IMR-90 (cell line): Measurements from ENCODE around the gene EFCAB8. TPM values are rescaled to one million over a fixed set of nuclear protein-coding genes. Genes with fewer than 3 reads are reported as not detected.

Experiments
- ATAC-seq: fragments of 200-7000 bp; cut with Tn5 transposase; 2 replicates; pipeline ENCODE4 v1.9.1; 2020; ENCODE audit warnings: low read depth, mild to moderate bottlenecking, moderate library complexity
- BruUV-seq: library from RNA; stranded (reverse); fragments of 400-500 nt; replicated peaks from 2 replicates; lab custom pipeline; 2021; lab: Mats Ljungman, UMichigan
- CTCF ChIA-PET: fragments of 300-600 bp; formaldehyde crosslinking; extraction: SDS; loops from one replicate; lab custom pipeline; 2021; ENCODE audit warnings: antibody characterized with exemption; lab: Yijun Ruan, JAX
- POLR2A ChIA-PET: fragments of 300-600 bp; sonication (Branson Sonifier 250); formaldehyde crosslinking; loops from one replicate; lab custom pipeline; 2022; ENCODE audit warnings: antibody characterized with exemption; ENCODE audit not compliant: unreplicated experiment; lab: Charles Lee
- DNase-seq: peaks from one replicate; pipeline ENCODE4 v3.0.0; 2013
- H2AFZ ChIP-seq: replicated peaks from 2 replicates; pipeline ENCODE3; 2013; ENCODE audit warnings: low read length, mild to moderate bottlenecking; ENCODE audit not compliant: poor library complexity
- H2AK5ac ChIP-seq: 2 replicates; pipeline ENCODE4 v1.6.1; 2013; ENCODE audit warnings: low read depth, low read length, inconsistent platforms
- H2AK9ac ChIP-seq: replicated peaks from 2 replicates; pipeline ENCODE3; 2013; ENCODE audit warnings: mild to moderate bottlenecking, low read depth, low read length, moderate library complexity; ENCODE audit not compliant: poor library complexity
- H2BK120ac ChIP-seq: 2 replicates; pipeline ENCODE4 v1.6.1; 2013; ENCODE audit warnings: low read depth, low read length, inconsistent platforms
- H2BK15ac ChIP-seq: 3 replicates; pipeline ENCODE4 v1.6.1; 2013; ENCODE audit warnings: low read depth, low read length, inconsistent platforms
- H2BK20ac ChIP-seq: 2 replicates; pipeline ENCODE4 v1.6.1; 2013; ENCODE audit warnings: low read depth, mild to moderate bottlenecking, inconsistent platforms, low read length, moderate library complexity
- H2BK5ac ChIP-seq: 2 replicates; pipeline ENCODE4 v1.6.1; 2013; ENCODE audit warnings: mild to moderate bottlenecking, low read depth, low read length, inconsistent platforms; ENCODE audit not compliant: poor library complexity, severe bottlenecking
- H3K14ac ChIP-seq: replicated peaks from 2 replicates; pipeline ENCODE4 v1.6.1; 2013; ENCODE audit warnings: low read depth, low read length, inconsistent platforms
- H3K18ac ChIP-seq: 2 replicates; pipeline ENCODE4 v1.6.1; 2013; ENCODE audit warnings: low read depth, low read length, control low read depth
- H3K23ac ChIP-seq: 2 replicates; pipeline ENCODE4 v1.6.1; 2013; ENCODE audit warnings: low read depth, low read length, inconsistent platforms
- H3K27ac ChIP-seq: 2 replicates; pipeline ENCODE4 v1.5.1; 2013; ENCODE audit warnings: mild to moderate bottlenecking, control low read depth, low read length; ENCODE audit not compliant: insufficient read depth
- H3K27me3 ChIP-seq: 2 replicates; pipeline ENCODE4 v1.6.1; 2013; ENCODE audit warnings: low read length; ENCODE audit not compliant: control insufficient read depth, insufficient read depth
- H3K36me3 ChIP-seq: 2 replicates; pipeline ENCODE4 v1.6.1; 2013; ENCODE audit warnings: low read length, mixed read lengths; ENCODE audit not compliant: control insufficient read depth, insufficient read depth
- H3K4ac ChIP-seq: 2 replicates; pipeline ENCODE4 v1.6.1; 2013; ENCODE audit warnings: low read depth, low read length, inconsistent platforms
- H3K4me1 ChIP-seq: 2 replicates; pipeline ENCODE4 v1.6.1; 2013; ENCODE audit warnings: low read length, mixed read lengths; ENCODE audit not compliant: control insufficient read depth, insufficient read depth
- H3K4me2 ChIP-seq: 2 replicates; pipeline ENCODE4 v1.6.1; 2013; ENCODE audit warnings: low read depth, mild to moderate bottlenecking, control low read depth, low read length, moderate library complexity
- H3K4me3 ChIP-seq: 2 replicates; pipeline ENCODE4 v1.5.1; 2013; ENCODE audit warnings: low read depth, mild to moderate bottlenecking, control low read depth, low read length, moderate library complexity; ENCODE audit not compliant: insufficient read depth
- H3K56ac ChIP-seq: 2 replicates; pipeline ENCODE4 v1.6.1; 2013; ENCODE audit warnings: low read length, inconsistent platforms; ENCODE audit not compliant: insufficient read depth; ENCODE audit errors: extremely low read depth
- H3K79me1 ChIP-seq, 2 experiments: 2 replicates each; pipeline ENCODE4 v1.6.1; 2013; ENCODE audit warnings: low read length in 2 of 2, inconsistent platforms in 1 of 2, low read depth in 1 of 2
- H3K9ac ChIP-seq: 2 replicates; pipeline ENCODE4 v1.6.1; 2013; ENCODE audit warnings: low read depth, low read length, control low read depth
- H3K9me1 ChIP-seq: 2 replicates; pipeline ENCODE4 v1.6.1; 2013; ENCODE audit warnings: low read length, inconsistent platforms; ENCODE audit not compliant: insufficient read depth
- H3K9me3 ChIP-seq: 2 replicates; pipeline ENCODE4 v1.6.1; 2013; ENCODE audit warnings: low read length; ENCODE audit not compliant: control insufficient read depth, insufficient read depth
- H4K20me1 ChIP-seq: 2 replicates; pipeline ENCODE4 v1.6.1; 2013; ENCODE audit warnings: low read length, inconsistent platforms; ENCODE audit not compliant: insufficient read depth
- H4K5ac ChIP-seq: 2 replicates; pipeline ENCODE4 v1.6.1; 2013; ENCODE audit warnings: mild to moderate bottlenecking, low read depth, low read length, control low read depth
- H4K8ac ChIP-seq, 2 experiments: 2 replicates each; pipeline ENCODE4 v1.6.1; 2013; ENCODE audit warnings: low read depth in 2 of 2, low read length in 2 of 2, control low read depth in 1 of 2, inconsistent platforms in 1 of 2
- H4K91ac ChIP-seq: 2 replicates; pipeline ENCODE4 v1.6.1; 2013; ENCODE audit warnings: low read depth, low read length, inconsistent platforms; ENCODE audit not compliant: insufficient read depth
- BHLHE40 ChIP-seq: fragments of 150-350 bp; IDR thresholded peaks from 2 replicates; pipeline ENCODE4 v1.6.1; 2016; ENCODE audit warnings: mild to moderate bottlenecking, low read depth, low read length
- CEBPB ChIP-seq: IDR thresholded peaks from 2 replicates; pipeline ENCODE4 v1.6.1; 2012; ENCODE audit warnings: low read depth, low read length, improper control_type of control experiment
- CHD1 ChIP-seq: IDR thresholded peaks from 2 replicates; pipeline ENCODE4 v1.6.1; 2012; ENCODE audit warnings: low read depth, low read length, improper control_type of control experiment
- CTCF ChIP-seq: conservative IDR thresholded peaks from 2 replicates; pipeline ENCODE4 v1.5.1; 2012; ENCODE audit warnings: mild to moderate bottlenecking, low read depth, low read length, improper control_type of control experiment
- FOS ChIP-seq: fragments of 150-350 bp; IDR thresholded peaks from 2 replicates; pipeline ENCODE4 v1.6.1; 2016; ENCODE audit warnings: low read depth, low read length
- MAFK ChIP-seq: IDR thresholded peaks from 2 replicates; pipeline ENCODE4 v1.6.1; 2012; ENCODE audit warnings: low read depth, low read length, improper control_type of control experiment
- MAZ ChIP-seq: IDR thresholded peaks from 2 replicates; pipeline ENCODE4 v1.6.1; 2012; ENCODE audit warnings: low read depth, mild to moderate bottlenecking, low read length, improper control_type of control experiment, moderate library complexity, borderline replicate concordance
- MXI1 ChIP-seq: IDR thresholded peaks from 2 replicates; pipeline ENCODE4 v1.6.1; 2012; ENCODE audit warnings: low read depth, mild to moderate bottlenecking, low read length, moderate library complexity, borderline replicate concordance
- NFE2L2 ChIP-seq: fragments of 150-350 bp; IDR thresholded peaks from 2 replicates; pipeline ENCODE4 v1.6.1; 2016; ENCODE audit warnings: low read depth, mild to moderate bottlenecking, low read length
- POLR2A ChIP-seq: IDR thresholded peaks from 2 replicates; pipeline ENCODE4 v1.6.1; 2012; ENCODE audit warnings: mild to moderate bottlenecking, low read depth, low read length
- RAD21 ChIP-seq: IDR thresholded peaks from 2 replicates; pipeline ENCODE4 v1.6.1; 2012; ENCODE audit warnings: low read length, improper control_type of control experiment
- RCOR1 ChIP-seq: IDR thresholded peaks from 2 replicates; pipeline ENCODE4 v1.6.1; 2012; ENCODE audit warnings: mild to moderate bottlenecking, low read length, improper control_type of control experiment; ENCODE audit not compliant: insufficient replicate concordance
- RFX5 ChIP-seq: IDR thresholded peaks from 2 replicates; pipeline ENCODE4 v1.8.0; 2012; ENCODE audit warnings: low read depth, mild to moderate bottlenecking, low read length, moderate library complexity
- SMC3 ChIP-seq: fragments of 150-350 bp; IDR thresholded peaks from 2 replicates; pipeline ENCODE4 v1.6.1; 2016; ENCODE audit warnings: low read depth, mild to moderate bottlenecking, antibody characterized with exemption, low read length, moderate library complexity
- USF2 ChIP-seq: fragments of 150-350 bp; IDR thresholded peaks from 2 replicates; pipeline ENCODE4 v1.6.1; 2017; ENCODE audit warnings: mild to moderate bottlenecking, antibody characterized with exemption, low read length, low read depth
- WGBS, 2 experiments: methylation state at CpG; one replicate each; pipeline versions ENCODE4 v1.1.5 to v1.1.7; 2013; ENCODE audit warnings: missing lambda C conversion rate in 2 of 2; ENCODE audit not compliant: insufficient read length in 1 of 2; ENCODE audit errors: extremely low coverage in 2 of 2; 5-methylcytosine and 5-hydroxymethylcytosine counted together
- dilution Hi-C: fragments of 300-500 bp; cut with HindIII; formaldehyde crosslinking; loops from one replicate; pipeline ENCODE4 v1.14.3; 2018; ENCODE audit warnings: low sequenced_read_pairs; ENCODE audit not compliant: unreplicated experiment
- in situ Hi-C: fragments of 300-500 bp; cut with MboI; formaldehyde crosslinking; loops from 3 replicates; pipeline ENCODE4 v1.14.3; 2019; ENCODE audit warnings: low sequenced_read_pairs, inconsistent platforms, mixed read lengths
- intact Hi-C: fragments of 100-400 bp; cut with micrococcal nuclease; formaldehyde crosslinking; loops from 2 replicates; pipeline ENCODE4 v1.10.0; 2022
- polyA plus RNA-seq, 3 experiments: library from polyadenylated mRNA; depleted of rRNA; stranded (reverse); fragments of >200 nt; gene quantifications; 2 replicates each; pipeline ENCODE4 v1.2.3, GENCODE V29; 2012; ENCODE audit warnings: low replicate concordance in 1 of 3
- total RNA-seq: library from RNA; depleted of rRNA; stranded (reverse); fragments of >200 nt; gene quantifications from 2 replicates; pipeline ENCODE4 v1.2.3, GENCODE V29; 2012

Gene EFCAB8
- total and polyA plus RNA-seq, 2 of the 4 experiments (the other 2 are of a cell fraction): not detected

DNA sequence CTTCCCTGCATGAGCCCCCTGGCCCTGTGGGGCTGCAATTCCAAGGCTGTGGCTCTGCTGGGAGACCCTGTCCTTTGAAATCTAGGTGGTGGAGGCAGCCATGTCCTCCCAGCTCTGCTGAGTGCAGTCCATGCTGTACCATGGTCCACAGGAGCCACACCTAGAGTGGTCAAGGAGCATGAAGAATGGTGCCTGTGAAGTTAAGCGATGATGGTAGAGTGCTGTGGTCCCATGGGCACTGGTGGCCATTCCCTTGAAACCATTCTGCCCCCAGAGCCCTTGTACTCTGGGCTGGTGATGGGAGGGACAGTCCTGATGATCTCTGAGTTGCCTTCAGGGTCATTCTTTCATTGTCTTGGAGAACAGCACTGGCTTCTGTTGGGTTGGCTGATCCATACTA is 55.3 kb downstream of the EFCAB8 start:
- Histone ChIP-seq H2BK15ac (no peak overlapping the region), H2BK20ac (no peak overlapping the region), H3K23ac (no peak overlapping the region), H3K4me2 (no peak overlapping the region), H3K4me3 (no peak overlapping the region), H3K79me1 (no peaks in the 10 kb centered on the region), H2BK120ac (no peak overlapping the region), H3K27ac (no peak overlapping the region), H3K4me1 (no peaks in the 10 kb centered on the region), H4K20me1 (no peaks in the 10 kb centered on the region), H4K5ac (no peak overlapping the region), H4K8ac (no peak overlapping the region), H3K18ac (no peak overlapping the region), H2AK5ac (no peak overlapping the region), H3K4ac (no peak overlapping the region), H3K56ac (no peak overlapping the region), H2BK5ac (no peak overlapping the region), H2AFZ (no peak overlapping the region), H2AK9ac (no peak overlapping the region), H3K9me1 (no peaks in the 10 kb centered on the region), H4K91ac (no peak overlapping the region), H3K9ac (no peak overlapping the region), H3K36me3 (no peaks in the 10 kb centered on the region), H3K9me3 (peaks cover 4% of the 10 kb centered on the region; the same call in 1 of the 2 replicates), H3K27me3 (peaks cover 6% of the 10 kb centered on the region), H3K14ac (no peak overlapping the region)
- ATAC-seq: no peak
- ChIA-PET CTCF (interaction anchor here (0.5 kb wide), 1 partner anchor 12 kb away, joined by 3 read pairs; no protein-coding TSS in a partner anchor), POLR2A (no interaction called here)
- dilution Hi-C loops: no loop called here
- no peak for DNase-seq
- in situ Hi-C loops: loop anchor here (10.0 kb wide), 1 partner anchor 391 kb away; no protein-coding TSS in a partner anchor
- no TSS peak for BruUV-seq
- WGBS, 2 experiments: no CpG with 5 or more reads among the region's 1 CpG
- intact Hi-C loops: no loop called here
- TF ChIP-seq CTCF: no peak
- no peak for TF ChIP-seq SMC3
- no peak for TF ChIP-seq CEBPB
- TF ChIP-seq MAFK: no peak
- no peak for TF ChIP-seq CHD1
- TF ChIP-seq RAD21: no peak
- no peak for TF ChIP-seq POLR2A
- TF ChIP-seq FOS: no peak
- no peak for TF ChIP-seq BHLHE40
- no peak for TF ChIP-seq RFX5
- no peak for TF ChIP-seq RCOR1
- no peak for TF ChIP-seq NFE2L2
- no peak for TF ChIP-seq USF2
- TF ChIP-seq MAZ: no peak
- TF ChIP-seq MXI1: no peak
